CD14-positive monocyte (primary cell): ENCODE results near the gene PAFAH1B1. TPM values are rescaled to one million over a fixed set of nuclear protein-coding genes. Genes with fewer than 3 reads are reported as not detected.

ENCODE experiments used
- DNase-seq, 3 donors: peaks; one replicate each; pipeline ENCODE4 v3.0.0-alpha.2; 2011 to 2022
- H2AFZ ChIP-seq: 2 replicates; pipeline ENCODE4 v1.6.0; 2012; ENCODE audit warnings: mild to moderate bottlenecking, low read depth, low read length, inconsistent platforms; ENCODE audit not compliant: insufficient read depth, poor library complexity, severe bottlenecking
- H3K27ac ChIP-seq, 2 donors: 1 replicate in 1 of 2; 2 replicates in 1 of 2; pipeline ENCODE4 v1.5.1; 2012 to 2013; ENCODE audit warnings: low read length in 2 of 2, control low read depth in 1 of 2, inconsistent platforms in 1 of 2, low read depth in 1 of 2, mild to moderate bottlenecking in 1 of 2
- H3K27me3 ChIP-seq, 2 donors: one replicate each; pipeline versions ENCODE4 v1.6.0 to v1.6.1; 2011 to 2013; ENCODE audit warnings: low read length in 2 of 2; ENCODE audit not compliant: control insufficient read depth in 2 of 2, insufficient read depth in 2 of 2
- H3K36me3 ChIP-seq, 2 donors: replicated peaks in 1 of 2; 1 replicate in 1 of 2; 2 replicates in 1 of 2; pipeline versions ENCODE4 v1.5.1 to v1.6.1; 2012 to 2013; ENCODE audit warnings: low read length in 2 of 2, control low read depth in 1 of 2, inconsistent platforms in 1 of 2, mild to moderate bottlenecking in 1 of 2; ENCODE audit not compliant: insufficient read depth in 2 of 2, control insufficient read depth in 1 of 2
- H3K4me1 ChIP-seq, 2 donors: 1 replicate in 1 of 2; 2 replicates in 1 of 2; pipeline versions ENCODE4 v1.5.1 to v1.6.1; 2012 to 2013; ENCODE audit warnings: low read length in 2 of 2, control low read depth in 1 of 2, inconsistent platforms in 1 of 2, mild to moderate bottlenecking in 1 of 2, moderate library complexity in 1 of 2; ENCODE audit not compliant: insufficient read depth in 2 of 2, control insufficient read depth in 1 of 2
- H3K4me2 ChIP-seq: replicated peaks from 2 replicates; pipeline ENCODE3; 2012; ENCODE audit warnings: low read length, moderate library complexity, mild to moderate bottlenecking; ENCODE audit not compliant: poor library complexity, severe bottlenecking; ENCODE audit errors: extremely low read depth
- H3K4me3 ChIP-seq, 3 experiments: fragments of 200-600 bp in 1 of 3; sonication (generic) in 1 of 3; replicated peaks in 1 of 3; 1 replicate in 2 of 3; 2 replicates in 1 of 3; pipeline ENCODE4 v1.5.1; 2011 to 2013; ENCODE audit warnings: low read length in 3 of 3, mild to moderate bottlenecking in 3 of 3, control low read depth in 2 of 3, low read depth in 2 of 3, inconsistent platforms in 1 of 3, moderate library complexity in 1 of 3
- H3K79me2 ChIP-seq: 2 replicates; pipeline ENCODE4 v1.6.0; 2012; ENCODE audit warnings: mild to moderate bottlenecking, control low read depth, inconsistent platforms, low read length, moderate library complexity; ENCODE audit not compliant: insufficient read depth
- H3K9ac ChIP-seq: 2 replicates; pipeline ENCODE4 v1.6.0; 2017; ENCODE audit warnings: low read length, mild to moderate bottlenecking; ENCODE audit not compliant: insufficient read depth, poor library complexity, severe bottlenecking
- H3K9me3 ChIP-seq, 2 donors: replicated peaks in 1 of 2; 1 replicate in 1 of 2; 2 replicates in 1 of 2; pipeline versions ENCODE4 v1.5.1 to v1.6.1; 2012 to 2013; ENCODE audit warnings: low read length in 2 of 2, control low read depth in 1 of 2; ENCODE audit not compliant: control insufficient read depth in 1 of 2, insufficient read depth in 1 of 2
- H4K20me1 ChIP-seq: 2 replicates; pipeline ENCODE4 v1.6.0; 2012; ENCODE audit warnings: mild to moderate bottlenecking, low read length, control low read depth, moderate library complexity; ENCODE audit not compliant: insufficient read depth
- H3K27ac Mint-ChIP-seq, 7 donors: one replicate each; pipeline ENCODE4 v1.8.0; 2020; ENCODE audit warnings: mild to moderate bottlenecking in 7 of 7, mixed read lengths in 7 of 7, moderate library complexity in 6 of 7, inconsistent platforms in 2 of 7
- H3K27me3 Mint-ChIP-seq, 3 donors: one replicate each; pipeline ENCODE4 v1.8.0; 2021 to 2022; ENCODE audit warnings: low read depth in 3 of 3, mild to moderate bottlenecking in 3 of 3, mixed read lengths in 3 of 3, moderate library complexity in 3 of 3, inconsistent platforms in 1 of 3
- H3K36me3 Mint-ChIP-seq, 2 donors: one replicate each; pipeline ENCODE4 v1.8.0; 2020; ENCODE audit warnings: mixed read lengths in 2 of 2, inconsistent platforms in 1 of 2, mild to moderate bottlenecking in 1 of 2
- H3K4me1 Mint-ChIP-seq: one replicate; pipeline ENCODE4 v1.8.0; 2020; ENCODE audit warnings: mild to moderate bottlenecking, mixed read lengths
- H3K4me3 Mint-ChIP-seq, 2 donors: one replicate each; pipeline ENCODE4 v1.8.0; 2020; ENCODE audit warnings: mild to moderate bottlenecking in 2 of 2, mixed read lengths in 2 of 2, moderate library complexity in 1 of 2
- H3K9me3 Mint-ChIP-seq, 7 donors: one replicate each; pipeline ENCODE4 v1.8.0; 2020 to 2022; ENCODE audit warnings: mixed read lengths in 7 of 7, mild to moderate bottlenecking in 6 of 7, moderate library complexity in 6 of 7, inconsistent platforms in 2 of 7
- CTCF ChIP-seq: fragments of 200-600 bp; IDR thresholded peaks from one replicate; pipeline ENCODE4 v1.8.0; 2022; ENCODE audit warnings: antibody characterized with exemption, mild to moderate bottlenecking
- WGBS: methylation state at CpG from one replicate; pipeline ENCODE4 v1.1.5; 2013; ENCODE audit warnings: missing lambda C conversion rate; ENCODE audit not compliant: insufficient coverage; 5-methylcytosine and 5-hydroxymethylcytosine counted together
- intact Hi-C, 2 donors: fragments of 100-400 bp; cut with micrococcal nuclease; formaldehyde crosslinking; loops; one replicate each; pipeline versions ENCODE4 v1.15.0 to v1.15.1; 2023
- polyA plus RNA-seq, 3 donors: library from polyadenylated mRNA; depleted of rRNA in 1 of 3; unstranded in 2 of 3; stranded (reverse) in 1 of 3; fragments of 300-500 nt in 2 of 3; fragments of >200 nt in 1 of 3; fragmentation: Illumina TruSeq in 2 of 3; gene quantifications; 1 replicate in 2 of 3; 2 replicates in 1 of 3; pipeline ENCODE4 v1.2.3, GENCODE V29; 2012 to 2021

The PAFAH1B1 gene
- polyA plus RNA-seq, 3 donors: 9.1 to 51.8 (median 17.1) TPM

DNA sequence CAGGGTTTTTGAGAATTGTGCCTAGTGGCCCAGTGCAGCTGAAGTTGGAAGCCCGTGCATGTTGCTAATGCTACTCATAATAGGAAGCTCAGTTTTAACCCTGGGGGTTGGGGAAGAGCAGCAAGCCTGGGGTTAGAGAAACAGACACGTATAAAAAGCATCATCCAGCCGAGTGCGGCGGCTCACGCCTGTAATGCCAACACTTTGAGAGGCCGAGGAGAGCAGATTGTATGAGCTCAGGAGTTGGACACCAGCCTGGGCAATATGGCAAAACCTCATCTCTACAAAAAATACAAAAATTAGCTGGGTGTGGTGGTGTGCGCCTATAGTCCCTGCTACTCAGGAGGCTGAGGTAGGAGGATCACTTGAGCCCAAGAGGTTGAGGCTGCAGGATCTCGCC, 120.4 kb downstream of the PAFAH1B1 start:
- H3K36me3 Mint-ChIP-seq: peaks cover 0 to 3% of the 10 kb centered on the region in 2 donors
- no peak overlapping the region for H3K27ac Mint-ChIP-seq
- Histone ChIP-seq H2AFZ (no peak overlapping the region), H3K79me2 (peaks cover 36% of the 10 kb centered on the region), H3K36me3 (no peaks in the 10 kb centered on the region), H3K9me3 (no peaks in the 10 kb centered on the region), H3K27ac (no peak overlapping the region), H4K20me1 (peaks cover 22% of the 10 kb centered on the region), H3K4me2 (no peak overlapping the region), H3K4me1 (peaks cover 36 to 45% of the 10 kb centered on the region in 2 donors), H3K9ac (no peak overlapping the region), H3K4me3 (no peak overlapping the region), H3K27me3 (no peaks in the 10 kb centered on the region)
- intact Hi-C loops: no loop called here
- DNase-seq: no peak
- no peak for TF ChIP-seq CTCF
- peaks cover 0 to 2% (median 0%) of the 10 kb centered on the region in 3 donors for H3K27me3 Mint-ChIP-seq
- no peaks in the 10 kb centered on the region for H3K9me3 Mint-ChIP-seq
- WGBS: 42% methylated on average over 1 of the region's 9 CpGs
- no peak overlapping the region for H3K4me3 Mint-ChIP-seq
- peaks cover 37% of the 10 kb centered on the region for H3K4me1 Mint-ChIP-seq

GRCh38 chr17:2716649-2717048, 123.2 kb downstream of the PAFAH1B1 start:
- DNase-seq: no peak
- WGBS: no CpG with 5 or more reads among the region's 5 CpGs
- H3K4me3 ChIP-seq: no peak overlapping the region
- Mint-ChIP-seq H3K27me3 (peaks cover 0 to 4% (median 2%) of the 10 kb centered on the region in 3 donors), H3K4me3 (no peak overlapping the region), H3K9me3 (peaks cover 0 to under 1% (median 0%) of the 10 kb centered on the region in 7 donors), H3K27ac (peak overlapping the region in 1 of 7 donors; percentile 40), H3K4me1 (peaks cover 17% of the 10 kb centered on the region), H3K36me3 (peaks cover 0 to 6% of the 10 kb centered on the region in 2 donors)
- H3K36me3 ChIP-seq: no peaks in the 10 kb centered on the region
- peaks cover 11% of the 10 kb centered on the region for H3K79me2 ChIP-seq
- H3K27me3 ChIP-seq: no peaks in the 10 kb centered on the region
- no peak overlapping the region for H3K27ac ChIP-seq
- no peaks in the 10 kb centered on the region for H4K20me1 ChIP-seq
- H2AFZ ChIP-seq: peak overlapping the region; percentile 21
- H3K9ac ChIP-seq: no peak overlapping the region
- no peak for TF ChIP-seq CTCF
- H3K9me3 ChIP-seq: no peaks in the 10 kb centered on the region
- intact Hi-C loops: no loop called here
- no peak overlapping the region for H3K4me2 ChIP-seq
- H3K4me1 ChIP-seq: peaks cover 14 to 22% of the 10 kb centered on the region in 2 donors
